B cell (primary cell): ENCODE results near the gene LBR. TPM values are rescaled to one million over a fixed set of nuclear protein-coding genes. Genes with fewer than 3 reads are reported as not detected.

ENCODE experiments used
- ATAC-seq: fragments of 200-7000 bp; cut with Tn5 transposase; one replicate; pipeline ENCODE4 v1.10.0; 2021; ENCODE audit warnings: low read depth, mild to moderate bottlenecking, moderate number of reproducible peaks, moderate library complexity
- CTCF ChIA-PET: fragments of 350-600 bp; sonication (Branson Sonifier 250); formaldehyde crosslinking; loops from one replicate; lab custom pipeline; 2021; ENCODE audit warnings: antibody characterized with exemption, inconsistent platforms; lab: Charles Lee
- POLR2A ChIA-PET: fragments of 350-600 bp; sonication (Branson Sonifier 250); formaldehyde crosslinking; loops from one replicate; lab custom pipeline; 2021; ENCODE audit warnings: antibody characterized with exemption; lab: Charles Lee
- DNase-seq: peaks from one replicate; pipeline ENCODE4 v3.0.0; 2013
- H2AFZ ChIP-seq: 2 replicates; pipeline ENCODE4 v1.6.1; 2012; ENCODE audit warnings: mild to moderate bottlenecking, low read depth, low read length; ENCODE audit not compliant: insufficient read depth, poor library complexity, severe bottlenecking
- H3K27ac ChIP-seq, 2 donors: 1 replicate in 1 of 2; 2 replicates in 1 of 2; pipeline ENCODE4 v1.5.1; 2012 to 2013; ENCODE audit warnings: low read length in 2 of 2, mild to moderate bottlenecking in 2 of 2, moderate library complexity in 1 of 2
- H3K27me3 ChIP-seq, 4 experiments: fragments of 200-600 bp in 1 of 4; sonication (generic) in 1 of 4; replicated peaks in 1 of 4; 1 replicate in 2 of 4; 2 replicates in 2 of 4; pipeline versions ENCODE4 v1.6.1 to v1.7.0; 2013 to 2016; ENCODE audit warnings: low read length in 3 of 4, mild to moderate bottlenecking in 2 of 4, mixed read lengths in 1 of 4, moderate library complexity in 1 of 4; ENCODE audit not compliant: insufficient read depth in 4 of 4, control insufficient read depth in 3 of 4; ENCODE audit errors: control extremely low read depth in 1 of 4
- H3K36me3 ChIP-seq, 2 experiments: replicated peaks in 1 of 2; 1 replicate in 1 of 2; 2 replicates in 1 of 2; pipeline versions ENCODE4 v1.6.1 to v1.7.1; 2013; ENCODE audit warnings: low read length in 1 of 2; ENCODE audit not compliant: insufficient read depth in 2 of 2, control insufficient read depth in 1 of 2; ENCODE audit errors: control extremely low read depth in 1 of 2, extremely low read depth in 1 of 2
- H3K4me1 ChIP-seq, 2 donors: fragments of 200-600 bp in 1 of 2; sonication (generic) in 1 of 2; 1 replicate in 1 of 2; 2 replicates in 1 of 2; pipeline versions ENCODE4 v1.5.1 to v1.6.1; 2013 to 2017; ENCODE audit warnings: low read length in 2 of 2; ENCODE audit not compliant: control insufficient read depth in 2 of 2, insufficient read depth in 2 of 2
- H3K4me2 ChIP-seq: replicated peaks from 2 replicates; pipeline ENCODE3; 2012; ENCODE audit warnings: mild to moderate bottlenecking, low read depth, low read length; ENCODE audit not compliant: poor library complexity, severe bottlenecking
- H3K4me3 ChIP-seq, 5 experiments: fragments of 200-600 bp in 1 of 5; sonication (generic) in 1 of 5; 1 replicate in 3 of 5; 2 replicates in 2 of 5; pipeline versions ENCODE4 v1.5.1 to v1.7.0; 2011 to 2016; ENCODE audit warnings: low read length in 4 of 5, mild to moderate bottlenecking in 4 of 5, low read depth in 2 of 5, control low read depth in 1 of 5, moderate library complexity in 1 of 5; ENCODE audit not compliant: insufficient read depth in 1 of 5; ENCODE audit errors: control extremely low read depth in 1 of 5, extremely low read depth in 1 of 5
- H3K79me2 ChIP-seq: fragments of 200-600 bp; sonication (generic); one replicate; pipeline ENCODE4 v1.6.0; 2016; ENCODE audit warnings: low read length; ENCODE audit not compliant: control insufficient read depth, insufficient read depth
- H3K9ac ChIP-seq: fragments of 200-600 bp; sonication (generic); 2 replicates; pipeline ENCODE4 v1.6.1; 2017; ENCODE audit warnings: mild to moderate bottlenecking, low read length, moderate library complexity
- H3K9me3 ChIP-seq, 3 donors: one replicate each; pipeline versions ENCODE4 v1.6.1 to v1.7.1; 2013; ENCODE audit warnings: low read length in 2 of 3; ENCODE audit not compliant: control insufficient read depth in 2 of 3, insufficient read depth in 1 of 3; ENCODE audit errors: control extremely low read depth in 1 of 3
- H4K20me1 ChIP-seq: 2 replicates; pipeline ENCODE4 v1.6.0; 2012; ENCODE audit warnings: mild to moderate bottlenecking, low read length; ENCODE audit not compliant: insufficient read depth, control insufficient read depth, poor library complexity, severe bottlenecking
- H3K27ac Mint-ChIP-seq: one replicate; pipeline ENCODE4 v1.8.0; 2021; ENCODE audit warnings: mixed read lengths
- H3K27me3 Mint-ChIP-seq: one replicate; pipeline ENCODE4 v1.8.0; 2021; ENCODE audit warnings: mixed read lengths
- H3K4me1 Mint-ChIP-seq: one replicate; pipeline ENCODE4 v1.8.0; 2021; ENCODE audit warnings: mixed read lengths
- H3K4me3 Mint-ChIP-seq: one replicate; pipeline ENCODE4 v1.8.0; 2021; ENCODE audit warnings: mixed read lengths
- H3K9me3 Mint-ChIP-seq: one replicate; pipeline ENCODE4 v1.8.0; 2022; ENCODE audit warnings: mixed read lengths; ENCODE audit not compliant: insufficient read depth
- EZH2 ChIP-seq: IDR thresholded peaks from 2 replicates; pipeline ENCODE4 v1.6.1; 2012; ENCODE audit warnings: borderline replicate concordance, low read depth, mild to moderate bottlenecking, moderate library complexity, low read length; ENCODE audit not compliant: insufficient read depth, poor library complexity, severe bottlenecking
- WGBS: methylation state at CpG from one replicate; pipeline ENCODE4 v1.1.5; 2013; ENCODE audit warnings: missing lambda C conversion rate; ENCODE audit not compliant: insufficient coverage; 5-methylcytosine and 5-hydroxymethylcytosine counted together
- intact Hi-C: fragments of 100-400 bp; cut with micrococcal nuclease; formaldehyde crosslinking; loops from one replicate; pipeline ENCODE4 v1.10.0; 2022
- polyA plus RNA-seq: library from polyadenylated mRNA; depleted of rRNA; stranded (reverse); fragments of >200 nt; gene quantifications from 2 replicates; pipeline ENCODE4 v1.2.3, GENCODE V29; 2012
- total RNA-seq, 2 donors: library from RNA; stranded (reverse); fragments of 120-200 nt in 1 of 2; gene quantifications; 1 replicate in 1 of 2; 2 replicates in 1 of 2; pipeline versions ENCODE4 v1.2.3 to v1.2.4, GENCODE V29; 2013 to 2022
- TF ChIP-seq, protein P1 (sequence below): fragments of 200-600 bp; IDR thresholded peaks from one replicate; pipeline ENCODE4 v1.8.0; 2022; ENCODE audit warnings: antibody characterized with exemption, mild to moderate bottlenecking

The LBR gene
- total and polyA plus RNA-seq, 2 donors (not counting 1 experiment from before 2014, with no cell fraction given) = 19.3 to 167 TPM

DNA sequence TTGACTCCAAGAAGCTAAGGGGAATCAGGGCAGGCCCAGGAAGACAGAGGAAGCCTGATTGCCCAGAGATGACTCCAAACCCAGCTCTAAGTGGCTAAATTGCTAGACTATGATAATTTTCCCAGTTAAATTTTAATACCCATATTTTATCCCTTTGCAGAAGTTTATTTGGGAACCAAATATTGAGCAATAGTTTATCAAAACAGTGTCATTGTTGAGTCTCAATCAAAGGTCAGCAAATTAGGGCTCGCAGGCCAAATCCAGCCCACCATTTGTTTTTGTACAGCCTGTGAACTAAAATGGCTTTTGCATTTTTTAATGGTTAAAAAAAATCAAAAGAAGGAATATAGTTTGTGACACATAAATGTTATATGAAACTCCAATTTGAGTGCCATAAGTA is 47.1 kb downstream of the LBR start:
- H3K27me3 Mint-ChIP-seq = no peaks in the 10 kb centered on the region
- H2AFZ ChIP-seq = no peak overlapping the region
- no peak overlapping the region for H3K4me3 ChIP-seq
- H3K27me3 ChIP-seq = no peaks in the 10 kb centered on the region
- H3K27ac ChIP-seq = no peak overlapping the region
- H3K4me3 Mint-ChIP-seq = no peak overlapping the region
- ChIA-PET POLR2A (no interaction called here), CTCF (no interaction called here)
- no peaks in the 10 kb centered on the region for H3K79me2 ChIP-seq
- ATAC-seq = no peak
- no CpG with 5 or more reads among the region's 1 CpG for WGBS
- no peak overlapping the region for H3K4me2 ChIP-seq
- H3K36me3 ChIP-seq = no peaks in the 10 kb centered on the region
- H3K4me1 Mint-ChIP-seq = no peaks in the 10 kb centered on the region
- DNase-seq = no peak
- H3K4me1 ChIP-seq = no peaks in the 10 kb centered on the region
- peaks cover 2% of the 10 kb centered on the region for H3K9me3 Mint-ChIP-seq
- no peak overlapping the region for H3K27ac Mint-ChIP-seq
- no peaks in the 10 kb centered on the region for H4K20me1 ChIP-seq
- H3K9ac ChIP-seq = no peak overlapping the region
- H3K9me3 ChIP-seq = no peaks in the 10 kb centered on the region
- intact Hi-C loops = no loop called here
- no peak for TF ChIP-seq EZH2
- TF ChIP-seq, protein P1, sequence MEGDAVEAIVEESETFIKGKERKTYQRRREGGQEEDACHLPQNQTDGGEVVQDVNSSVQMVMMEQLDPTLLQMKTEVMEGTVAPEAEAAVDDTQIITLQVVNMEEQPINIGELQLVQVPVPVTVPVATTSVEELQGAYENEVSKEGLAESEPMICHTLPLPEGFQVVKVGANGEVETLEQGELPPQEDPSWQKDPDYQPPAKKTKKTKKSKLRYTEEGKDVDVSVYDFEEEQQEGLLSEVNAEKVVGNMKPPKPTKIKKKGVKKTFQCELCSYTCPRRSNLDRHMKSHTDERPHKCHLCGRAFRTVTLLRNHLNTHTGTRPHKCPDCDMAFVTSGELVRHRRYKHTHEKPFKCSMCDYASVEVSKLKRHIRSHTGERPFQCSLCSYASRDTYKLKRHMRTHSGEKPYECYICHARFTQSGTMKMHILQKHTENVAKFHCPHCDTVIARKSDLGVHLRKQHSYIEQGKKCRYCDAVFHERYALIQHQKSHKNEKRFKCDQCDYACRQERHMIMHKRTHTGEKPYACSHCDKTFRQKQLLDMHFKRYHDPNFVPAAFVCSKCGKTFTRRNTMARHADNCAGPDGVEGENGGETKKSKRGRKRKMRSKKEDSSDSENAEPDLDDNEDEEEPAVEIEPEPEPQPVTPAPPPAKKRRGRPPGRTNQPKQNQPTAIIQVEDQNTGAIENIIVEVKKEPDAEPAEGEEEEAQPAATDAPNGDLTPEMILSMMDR = no peak

- WGBS = 93% methylated on average over 5 of the region's 10 CpGs
- Histone ChIP-seq H3K4me1 (no peaks in the 10 kb centered on the region), H3K4me2 (no peak overlapping the region), H3K36me3 (no peaks in the 10 kb centered on the region), H3K9ac (no peak overlapping the region), H3K79me2 (no peaks in the 10 kb centered on the region), H4K20me1 (no peaks in the 10 kb centered on the region), H2AFZ (no peak overlapping the region), H3K9me3 (no peaks in the 10 kb centered on the region), H3K27ac (no peak overlapping the region), H3K4me3 (no peak overlapping the region), H3K27me3 (no peaks in the 10 kb centered on the region)
- Mint-ChIP-seq H3K27me3 (no peaks in the 10 kb centered on the region), H3K4me1 (no peaks in the 10 kb centered on the region), H3K4me3 (no peak overlapping the region), H3K27ac (no peak overlapping the region), H3K9me3 (peaks cover 2% of the 10 kb centered on the region)
- intact Hi-C loops = no loop called here
- POLR2A ChIA-PET = no interaction called here
- no peak for DNase-seq
- no peak for ATAC-seq
- TF ChIP-seq EZH2 = no peak
- TF ChIP-seq, protein P1 = no peak
- CTCF ChIA-PET = no interaction called here
Observed at GRCh38 chr1:225378880-225379279, 49.0 kb downstream of the LBR start.
